HG02938 (cell line): ENCODE results near the gene TMEM178B.

Experiments
- ATAC-seq: cut with Tn5 transposase; IDR thresholded peaks from one replicate; pipeline ENCODE4 v1.9.1; 2021; ENCODE audit warnings: mild to moderate bottlenecking, moderate library complexity; ENCODE audit not compliant: unreplicated experiment

TMEM178B gene

GRCh38 chr7:141344153-141344935 lies 270.5 kb downstream of the TMEM178B start:
- ATAC-seq = no peak

GRCh38 chr7:141348728-141349127 lies 274.9 kb downstream of the TMEM178B start:
- ATAC-seq = no peak

- ATAC-seq = no peak
Measured at GRCh38 chr7:141349338-141349737, 275.5 kb downstream of the TMEM178B start.

- ATAC-seq = no peak
Measured at GRCh38 chr7:141349804-141350203, 275.9 kb downstream of the TMEM178B start.

- no peak for ATAC-seq
Measured at GRCh38 chr7:141351175-141351574, 277.3 kb downstream of the TMEM178B start.

GRCh38 chr7:141352955-141353354 lies 279.1 kb downstream of the TMEM178B start:
- no peak for ATAC-seq

- no peak for ATAC-seq
Measured at GRCh38 chr7:141354251-141354650, 280.4 kb downstream of the TMEM178B start.

GRCh38 chr7:141355032-141355431 lies 281.2 kb downstream of the TMEM178B start:
- no peak for ATAC-seq

GRCh38 chr7:141356161-141356560 lies 282.3 kb downstream of the TMEM178B start:
- ATAC-seq = no peak

GRCh38 chr7:141358386-141358785 lies 284.5 kb downstream of the TMEM178B start:
- ATAC-seq = no peak

GRCh38 chr7:141359262-141359661 lies 285.4 kb downstream of the TMEM178B start:
- no peak for ATAC-seq

- no peak for ATAC-seq
Measured at GRCh38 chr7:141359740-141360415, 286.0 kb downstream of the TMEM178B start.

GRCh38 chr7:141360416-141360760 lies 286.5 kb downstream of the TMEM178B start:
- ATAC-seq = no peak

- ATAC-seq = no peak
Measured at GRCh38 chr7:141360803-141361202, 286.9 kb downstream of the TMEM178B start.

- ATAC-seq = no peak
Measured at GRCh38 chr7:141361479-141361878, 287.6 kb downstream of the TMEM178B start.

- ATAC-seq = no peak
Measured at GRCh38 chr7:141361960-141362359, 288.1 kb downstream of the TMEM178B start.

GRCh38 chr7:141362580-141363435 lies 288.9 kb downstream of the TMEM178B start:
- no peak for ATAC-seq

GRCh38 chr7:141363748-141364147 lies 289.9 kb downstream of the TMEM178B start:
- ATAC-seq = no peak

GRCh38 chr7:141366091-141366621 lies 292.3 kb downstream of the TMEM178B start:
- no peak for ATAC-seq

- ATAC-seq = no peak
Measured at GRCh38 chr7:141369422-141369821, 295.6 kb downstream of the TMEM178B start.

- no peak for ATAC-seq
Measured at GRCh38 chr7:141370178-141370577, 296.3 kb downstream of the TMEM178B start.
